SK-N-MC (cell line): ENCODE data around the gene DLGAP3.

ENCODE experiments used
- EZH2 ChIP-seq: fragments of 200-600 bp; sonication (generic); IDR thresholded peaks from one replicate; pipeline ENCODE4 v1.6.1; 2017; ENCODE audit warnings: antibody characterized with exemption
- POLR2AphosphoS5 ChIP-seq: IDR thresholded peaks from 2 replicates; pipeline ENCODE4 v1.6.1; 2012; ENCODE audit warnings: mild to moderate bottlenecking, low read depth, low read length, borderline replicate concordance

GRCh38 chr1:34977210-34977471, 47.7 kb upstream of the DLGAP3 start:
- TF ChIP-seq POLR2AphosphoS5 (no peak), EZH2 (no peak)
